ENCODE data around the gene PAGR1. TPM values are rescaled to one million over a fixed set of nuclear protein-coding genes. Genes with fewer than 3 reads are reported as not detected.
A peak's percentile ranks its signal among the peaks of the same experiment; 100 is the strongest.

Gene PAGR1
- total and polyA plus RNA-seq, 9 of the 15 experiments (the other 6 are each of a cell fraction or from before 2014, with no cell fraction given) = 1.4 to 58.2 (median 16.8) TPM

DNA sequence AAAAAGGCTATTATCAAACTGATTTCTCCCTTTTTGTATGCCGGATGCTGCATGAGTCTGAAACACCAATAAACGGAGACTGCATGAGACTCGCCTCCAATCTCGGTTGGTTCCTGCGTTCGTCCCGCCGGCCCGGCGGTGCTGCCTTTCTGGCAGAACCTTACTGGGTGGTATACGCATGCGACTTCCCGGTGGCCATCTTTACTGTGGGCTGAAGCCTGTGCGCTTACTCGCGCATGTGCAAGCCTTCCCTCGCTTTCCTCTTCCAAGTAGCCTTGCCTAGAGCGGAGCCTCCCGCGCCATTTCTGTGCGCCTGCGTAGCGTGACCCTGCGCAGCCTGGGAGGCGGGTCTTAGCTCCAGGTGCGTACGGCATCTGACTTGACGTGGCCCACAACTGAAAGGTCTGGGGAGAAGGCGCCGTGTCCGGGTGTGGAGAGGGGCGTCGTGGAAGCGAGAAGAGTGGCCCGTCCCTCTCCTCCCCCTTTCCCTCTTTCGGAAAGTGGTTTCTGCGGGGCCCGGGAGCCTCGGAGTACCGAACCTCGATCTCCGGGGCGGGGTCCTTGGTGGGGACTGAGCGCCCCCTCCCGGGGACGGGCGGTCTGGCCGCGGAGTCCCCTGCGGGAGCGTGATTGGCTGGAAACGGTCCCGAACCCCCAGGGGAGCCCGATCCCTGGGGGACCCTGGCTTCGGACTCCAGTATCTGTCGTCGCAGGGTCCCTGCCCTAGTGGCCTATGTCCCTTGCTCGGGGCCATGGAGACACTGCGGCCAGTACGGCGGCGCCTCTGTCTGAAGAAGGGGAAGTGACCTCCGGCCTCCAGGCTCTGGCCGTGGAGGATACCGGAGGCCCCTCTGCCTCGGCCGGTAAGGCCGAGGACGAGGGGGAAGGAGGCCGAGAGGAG is at the start of gene PAGR1 (continued):
- TF ChIP-seq, protein P1, sequence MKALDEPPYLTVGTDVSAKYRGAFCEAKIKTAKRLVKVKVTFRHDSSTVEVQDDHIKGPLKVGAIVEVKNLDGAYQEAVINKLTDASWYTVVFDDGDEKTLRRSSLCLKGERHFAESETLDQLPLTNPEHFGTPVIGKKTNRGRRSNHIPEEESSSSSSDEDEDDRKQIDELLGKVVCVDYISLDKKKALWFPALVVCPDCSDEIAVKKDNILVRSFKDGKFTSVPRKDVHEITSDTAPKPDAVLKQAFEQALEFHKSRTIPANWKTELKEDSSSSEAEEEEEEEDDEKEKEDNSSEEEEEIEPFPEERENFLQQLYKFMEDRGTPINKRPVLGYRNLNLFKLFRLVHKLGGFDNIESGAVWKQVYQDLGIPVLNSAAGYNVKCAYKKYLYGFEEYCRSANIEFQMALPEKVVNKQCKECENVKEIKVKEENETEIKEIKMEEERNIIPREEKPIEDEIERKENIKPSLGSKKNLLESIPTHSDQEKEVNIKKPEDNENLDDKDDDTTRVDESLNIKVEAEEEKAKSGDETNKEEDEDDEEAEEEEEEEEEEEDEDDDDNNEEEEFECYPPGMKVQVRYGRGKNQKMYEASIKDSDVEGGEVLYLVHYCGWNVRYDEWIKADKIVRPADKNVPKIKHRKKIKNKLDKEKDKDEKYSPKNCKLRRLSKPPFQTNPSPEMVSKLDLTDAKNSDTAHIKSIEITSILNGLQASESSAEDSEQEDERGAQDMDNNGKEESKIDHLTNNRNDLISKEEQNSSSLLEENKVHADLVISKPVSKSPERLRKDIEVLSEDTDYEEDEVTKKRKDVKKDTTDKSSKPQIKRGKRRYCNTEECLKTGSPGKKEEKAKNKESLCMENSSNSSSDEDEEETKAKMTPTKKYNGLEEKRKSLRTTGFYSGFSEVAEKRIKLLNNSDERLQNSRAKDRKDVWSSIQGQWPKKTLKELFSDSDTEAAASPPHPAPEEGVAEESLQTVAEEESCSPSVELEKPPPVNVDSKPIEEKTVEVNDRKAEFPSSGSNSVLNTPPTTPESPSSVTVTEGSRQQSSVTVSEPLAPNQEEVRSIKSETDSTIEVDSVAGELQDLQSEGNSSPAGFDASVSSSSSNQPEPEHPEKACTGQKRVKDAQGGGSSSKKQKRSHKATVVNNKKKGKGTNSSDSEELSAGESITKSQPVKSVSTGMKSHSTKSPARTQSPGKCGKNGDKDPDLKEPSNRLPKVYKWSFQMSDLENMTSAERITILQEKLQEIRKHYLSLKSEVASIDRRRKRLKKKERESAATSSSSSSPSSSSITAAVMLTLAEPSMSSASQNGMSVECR (CRISPR knock-in tag; IDR thresholded peaks at IDR 0.05) = peak; percentile 79; the same call in 1 of the 2 replicates
- TF ChIP-seq ZNF384 (IDR thresholded peaks at IDR 0.05; ENCODE audit: low read depth, low read length) = peak; percentile 77
- TF ChIP-seq CHD7 (IDR thresholded peaks at IDR 0.05; ENCODE audit: low read depth, low read length) = no peak
- TF ChIP-seq KDM4B (IDR thresholded peaks at IDR 0.05; ENCODE audit: borderline replicate concordance in 2 of 2, low read depth in 1 of 2) = no peak
- no peak for TF ChIP-seq ZNF830 (CRISPR knock-in tag; IDR thresholded peaks at IDR 0.05)
- TF ChIP-seq GATAD2B (IDR thresholded peaks at IDR 0.05; ENCODE audit: borderline replicate concordance) = no peak; the same call in 1 of the 2 replicates

All from K562 (cell line).